IPS DF 6.9 (cell line): ENCODE measurements around the gene RPS3.

Source experiments
- DNase-seq: peaks from one replicate; pipeline ENCODE4 v3.0.0-alpha.2; 2013; ENCODE audit warnings: low read depth, low spot score
- H3K27ac ChIP-seq: one replicate; pipeline ENCODE4 v1.5.1; 2013; ENCODE audit warnings: low read length, control low read depth
- H3K27me3 ChIP-seq: 2 replicates; pipeline ENCODE4 v1.6.1; 2013; ENCODE audit warnings: mild to moderate bottlenecking, low read length; ENCODE audit not compliant: control insufficient read depth, insufficient read depth
- H3K36me3 ChIP-seq: 2 replicates; pipeline ENCODE4 v1.6.1; 2013; ENCODE audit warnings: low read length; ENCODE audit not compliant: control insufficient read depth, insufficient read depth
- H3K4me1 ChIP-seq: 2 replicates; pipeline ENCODE4 v1.6.1; 2013; ENCODE audit warnings: low read length; ENCODE audit not compliant: control insufficient read depth, insufficient read depth
- H3K4me3 ChIP-seq: 2 replicates; pipeline ENCODE4 v1.5.1; 2013; ENCODE audit warnings: mild to moderate bottlenecking, low read length
- H3K9me3 ChIP-seq: 2 replicates; pipeline ENCODE4 v1.6.1; 2013; ENCODE audit warnings: low read length, inconsistent platforms; ENCODE audit not compliant: control insufficient read depth, insufficient read depth
- WGBS: extraction: QIAGEN DNeasy Blood & Tissue Kit; methylation state at CpG from one replicate; pipeline ENCODE4 v1.1.7; 2013; ENCODE audit warnings: mixed read lengths, missing lambda C conversion rate; ENCODE audit not compliant: insufficient read length, insufficient coverage; 5-methylcytosine and 5-hydroxymethylcytosine counted together

RPS3 gene

GRCh38 chr11:75443043-75443442 lies 43.7 kb downstream of the RPS3 start:
- H3K4me1 ChIP-seq, result no peaks in the 10 kb centered on the region; the same call in 1 of the 2 replicates
- H3K36me3 ChIP-seq, result no peaks in the 10 kb centered on the region
- WGBS, result no CpG with 5 or more reads among the region's 12 CpGs

DNA sequence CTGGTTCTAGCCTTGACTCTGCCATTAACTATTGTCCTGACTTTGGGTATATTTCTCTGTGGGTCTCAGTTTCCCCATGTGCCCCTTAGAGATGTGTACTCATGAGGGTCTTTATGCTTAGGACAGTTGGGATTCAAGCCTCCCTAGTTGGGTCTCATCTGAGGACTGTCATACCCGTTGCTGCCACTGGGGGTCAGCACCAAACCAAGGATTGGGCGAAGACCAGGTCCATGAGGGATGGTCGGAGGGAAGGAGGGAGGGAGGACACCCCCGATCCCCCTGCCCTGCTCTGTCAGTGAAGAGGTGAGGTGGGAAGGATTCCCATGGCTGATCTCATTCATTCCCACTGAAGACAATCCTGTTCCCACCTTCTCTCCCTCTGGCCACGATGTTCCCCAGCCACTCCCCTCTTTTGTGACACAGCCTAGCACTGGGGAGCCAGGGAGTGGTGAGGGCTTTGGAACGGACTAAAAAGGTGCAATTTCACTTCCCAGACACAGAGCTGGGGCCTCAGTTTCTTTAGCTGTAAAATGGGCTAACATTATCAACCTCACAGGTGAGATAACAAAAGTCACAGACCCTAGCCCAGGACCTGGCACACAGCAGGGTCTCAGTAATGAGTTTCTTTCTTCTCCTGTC lies 46.1 kb downstream of the RPS3 start:
- no CpG with 5 or more reads among the region's 6 CpGs for WGBS
- no peaks in the 10 kb centered on the region for H3K36me3 ChIP-seq
- no peaks in the 10 kb centered on the region for H3K4me1 ChIP-seq
- H3K9me3 ChIP-seq, result no peaks in the 10 kb centered on the region
- H3K4me3 ChIP-seq, result no peak overlapping the region
- no peaks in the 10 kb centered on the region for H3K27me3 ChIP-seq
- DNase-seq, result no peak
- no peak overlapping the region for H3K27ac ChIP-seq

More at GRCh38 chr11:75443043-75443442, 43.7 kb downstream of the RPS3 start:
- no peak overlapping the region for H3K27ac ChIP-seq
- no peaks in the 10 kb centered on the region for H3K9me3 ChIP-seq
- no peaks in the 10 kb centered on the region for H3K27me3 ChIP-seq
- DNase-seq, result no peak
- H3K4me3 ChIP-seq, result no peak overlapping the region

DNA sequence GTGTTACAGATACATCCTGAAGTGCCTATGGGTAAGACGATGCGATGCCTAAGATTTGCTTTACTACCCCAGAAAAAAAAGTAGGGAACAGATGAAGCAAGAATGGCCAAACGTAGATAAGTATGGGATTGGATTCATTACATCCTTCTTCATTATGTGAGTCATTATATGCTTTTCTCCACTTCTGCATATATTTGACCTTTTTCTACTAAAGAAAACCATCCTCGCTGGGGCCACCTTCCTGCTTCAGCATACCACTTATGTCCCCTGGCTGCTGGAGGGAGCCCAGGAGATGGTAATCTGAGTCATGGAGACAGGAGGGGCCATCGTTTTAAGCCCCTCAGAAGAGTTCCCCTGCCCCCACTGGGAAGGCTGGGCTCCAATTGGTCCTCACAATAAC lies 48.1 kb downstream of the RPS3 start:
- no peaks in the 10 kb centered on the region for H3K9me3 ChIP-seq
- no peak overlapping the region for H3K27ac ChIP-seq
- DNase-seq, result no peak
- no peaks in the 10 kb centered on the region for H3K27me3 ChIP-seq
- H3K4me1 ChIP-seq, result no peaks in the 10 kb centered on the region
- H3K36me3 ChIP-seq, result no peaks in the 10 kb centered on the region
- no CpG with 5 or more reads among the region's 5 CpGs for WGBS
- H3K4me3 ChIP-seq, result no peak overlapping the region

- no peaks in the 10 kb centered on the region for H3K4me1 ChIP-seq
- no peak for DNase-seq
- no peaks in the 10 kb centered on the region for H3K9me3 ChIP-seq
- no peaks in the 10 kb centered on the region for H3K27me3 ChIP-seq
- no peak overlapping the region for H3K27ac ChIP-seq
- WGBS, result no CpG with 5 or more reads among the region's 10 CpGs
- H3K4me3 ChIP-seq, result no peak overlapping the region
- no peaks in the 10 kb centered on the region for H3K36me3 ChIP-seq
Observed at GRCh38 chr11:75449271-75449670, 50.0 kb downstream of the RPS3 start.

GRCh38 chr11:75449776-75450175 lies 50.5 kb downstream of the RPS3 start:
- no peaks in the 10 kb centered on the region for H3K36me3 ChIP-seq
- no peak for DNase-seq
- H3K9me3 ChIP-seq, result no peaks in the 10 kb centered on the region
- H3K4me1 ChIP-seq, result no peaks in the 10 kb centered on the region
- WGBS, result no CpG with 5 or more reads among the region's 11 CpGs
- no peak overlapping the region for H3K4me3 ChIP-seq
- no peak overlapping the region for H3K27ac ChIP-seq
- no peaks in the 10 kb centered on the region for H3K27me3 ChIP-seq

DNA sequence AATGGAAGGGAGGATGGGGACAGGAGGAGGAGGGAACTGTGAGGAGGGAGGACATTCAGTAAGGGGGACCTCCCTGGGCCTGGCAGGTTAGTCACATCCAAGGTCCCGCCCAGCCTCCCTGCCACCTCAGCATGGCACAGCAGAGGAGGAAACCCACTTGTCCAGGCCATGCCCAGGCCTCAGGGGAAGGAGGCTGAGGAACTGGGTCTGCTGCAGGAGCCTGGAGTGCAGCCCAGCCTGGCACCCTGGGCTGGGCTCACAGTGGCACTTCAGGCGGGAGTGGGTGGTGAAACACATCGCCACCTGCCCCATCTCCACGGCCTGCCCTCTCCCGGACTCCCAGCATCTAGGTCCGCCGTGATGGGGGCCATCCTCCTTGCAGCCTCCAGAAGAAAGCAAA lies 50.9 kb downstream of the RPS3 start:
- Histone ChIP-seq H3K9me3 (no peaks in the 10 kb centered on the region), H3K36me3 (no peaks in the 10 kb centered on the region), H3K4me3 (no peak overlapping the region), H3K27ac (no peak overlapping the region), H3K4me1 (no peaks in the 10 kb centered on the region), H3K27me3 (no peaks in the 10 kb centered on the region)
- no peak for DNase-seq
- no CpG with 5 or more reads among the region's 7 CpGs for WGBS

- no peak for DNase-seq
- Histone ChIP-seq H3K27me3 (no peaks in the 10 kb centered on the region), H3K36me3 (no peaks in the 10 kb centered on the region), H3K4me1 (no peaks in the 10 kb centered on the region), H3K4me3 (no peak overlapping the region), H3K27ac (no peak overlapping the region), H3K9me3 (no peaks in the 10 kb centered on the region)
- WGBS, result no CpG with 5 or more reads among the region's 46 CpGs
Observed at GRCh38 chr11:75450826-75451821, 51.8 kb downstream of the RPS3 start.

- H3K4me1 ChIP-seq, result no peaks in the 10 kb centered on the region
- DNase-seq, result no peak
- H3K27ac ChIP-seq, result no peak overlapping the region
- no peaks in the 10 kb centered on the region for H3K9me3 ChIP-seq
- H3K36me3 ChIP-seq, result no peaks in the 10 kb centered on the region
- H3K27me3 ChIP-seq, result no peaks in the 10 kb centered on the region
- WGBS, result no CpG with 5 or more reads among the region's 9 CpGs
- H3K4me3 ChIP-seq, result no peak overlapping the region
Observed at GRCh38 chr11:75453916-75454655, 54.8 kb downstream of the RPS3 start.

DNA sequence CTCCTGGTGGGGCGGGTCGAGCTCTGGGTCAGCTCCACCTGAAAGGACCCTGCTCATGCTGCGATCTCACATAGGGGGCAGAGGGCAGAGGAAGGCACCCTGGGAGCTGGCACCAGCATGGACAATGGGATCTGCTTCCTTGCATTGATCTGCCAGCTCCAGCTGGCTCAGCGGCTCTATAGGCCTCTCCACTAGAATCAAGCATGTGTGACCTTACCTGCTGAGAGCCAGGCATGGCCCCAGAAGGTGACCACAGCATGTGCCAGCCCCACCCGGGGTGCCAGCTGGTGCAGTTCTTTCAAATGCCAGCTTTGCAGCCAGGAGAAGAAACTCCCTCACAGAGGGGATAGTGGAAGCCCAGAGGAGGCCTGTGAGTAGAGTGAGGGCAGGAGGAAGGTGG lies 55.7 kb downstream of the RPS3 start:
- no peaks in the 10 kb centered on the region for H3K9me3 ChIP-seq
- DNase-seq, result no peak
- H3K4me3 ChIP-seq, result no peak overlapping the region
- no CpG with 5 or more reads among the region's 5 CpGs for WGBS
- H3K27me3 ChIP-seq, result no peaks in the 10 kb centered on the region
- no peak overlapping the region for H3K27ac ChIP-seq
- no peaks in the 10 kb centered on the region for H3K36me3 ChIP-seq
- no peaks in the 10 kb centered on the region for H3K4me1 ChIP-seq
